ENCODE measurements around the gene CNTROB.

The CNTROB gene

GRCh38 chr17:7886227-7887037 lies 45.6 kb upstream of the CNTROB start:
- no peak for TF ChIP-seq CTCF (conservative IDR thresholded peaks at IDR 0.05)
- peak overlapping the region; percentile 97 for H3K27ac ChIP-seq

GRCh38 chr17:7887038-7887481 lies 44.9 kb upstream of the CNTROB start:
- no peak for TF ChIP-seq CTCF (conservative IDR thresholded peaks at IDR 0.05)
- peak overlapping the region; percentile 97 for H3K27ac ChIP-seq

- peak overlapping the region; percentile 97 for H3K27ac ChIP-seq
- TF ChIP-seq CTCF (conservative IDR thresholded peaks at IDR 0.05) = no peak
Measured at GRCh38 chr17:7887482-7888183, 44.4 kb upstream of the CNTROB start.

GRCh38 chr17:7888184-7888920 lies 43.7 kb upstream of the CNTROB start, which contains the start of gene CHD3:
Gene CHD3, plus strand, starts transcription at chr17:7888789. Its CDS starts 212 bp downstream, at chr17:7889001.
- no peak for TF ChIP-seq CTCF (conservative IDR thresholded peaks at IDR 0.05)
- H3K27ac ChIP-seq = peak within 1 kb of the TSS; percentile 97

- H3K27ac ChIP-seq = peak overlapping the region; percentile 97
- TF ChIP-seq CTCF (conservative IDR thresholded peaks at IDR 0.05) = peak; percentile 43
Measured at GRCh38 chr17:7889166-7889955, 42.6 kb upstream of the CNTROB start.

- TF ChIP-seq CTCF (conservative IDR thresholded peaks at IDR 0.05) = no peak
- H3K27ac ChIP-seq = no peak overlapping the region
Measured at GRCh38 chr17:7893187-7893880, 38.7 kb upstream of the CNTROB start.

Measured in VCaP (cell line).